SU-DHL-6 (cell line): ENCODE data around the gene ITPK1.

Experiments
- H2AFZ ChIP-seq: fragments of 200-600 bp; sonication (generic); 2 replicates; pipeline ENCODE4 v1.6.1; 2014; ENCODE audit warnings: low read depth, mild to moderate bottlenecking, moderate library complexity, mixed read lengths, antibody characterized with exemption, low read length; ENCODE audit not compliant: severe bottlenecking
- H3F3A ChIP-seq: fragments of 200-600 bp; shearing (Covaris generic); 2 replicates; pipeline ENCODE4 v1.6.0; 2016; ENCODE audit warnings: antibody characterized with exemption, mild to moderate bottlenecking; ENCODE audit not compliant: insufficient read depth
- H3K27ac ChIP-seq: fragments of 200-600 bp; sonication (generic); 2 replicates; pipeline ENCODE4 v1.5.1; 2016; ENCODE audit warnings: low read depth, mild to moderate bottlenecking, low read length, moderate library complexity, mixed read lengths
- H3K27me3 ChIP-seq: fragments of 200-600 bp; sonication (generic), shearing (Covaris generic); 2 replicates; pipeline ENCODE4 v1.6.0; 2014; ENCODE audit warnings: mild to moderate bottlenecking, low read length
- H3K36me3 ChIP-seq: fragments of 200-600 bp; sonication (generic); 2 replicates; pipeline ENCODE4 v1.6.1; 2014; ENCODE audit warnings: mild to moderate bottlenecking, low read length, mixed read lengths
- H3K4me2 ChIP-seq: fragments of 300-600, 200-600 bp; shearing (Covaris generic), sonication (generic); 2 replicates; pipeline ENCODE4 v1.6.0; 2014; ENCODE audit warnings: low read length, low read depth, mild to moderate bottlenecking; ENCODE audit not compliant: poor library complexity, severe bottlenecking
- H3K4me3 ChIP-seq: fragments of 200-600 bp; sonication (generic); 2 replicates; pipeline ENCODE4 v1.5.1; 2014; ENCODE audit warnings: antibody characterized with exemption, low read length, mild to moderate bottlenecking, mixed read lengths; ENCODE audit not compliant: insufficient read depth, poor library complexity, severe bottlenecking
- H3K79me2 ChIP-seq: fragments of 200-600 bp; sonication (generic); 2 replicates; pipeline ENCODE4 v1.6.1; 2014; ENCODE audit warnings: mild to moderate bottlenecking, low read length, moderate library complexity; ENCODE audit not compliant: insufficient read depth
- H3K9ac ChIP-seq: fragments of 200-600 bp; sonication (generic); 2 replicates; pipeline ENCODE4 v1.7.0; 2014; ENCODE audit warnings: mild to moderate bottlenecking, low read length
- H3K9me2 ChIP-seq: fragments of 200-600 bp; sonication (generic); replicated peaks from 2 replicates; pipeline ENCODE4 v1.6.1; 2014; ENCODE audit warnings: low read length; ENCODE audit not compliant: insufficient read depth
- H3K9me3 ChIP-seq: fragments of 200-600 bp; sonication (generic); 2 replicates; pipeline ENCODE4 v1.6.1; 2014; ENCODE audit warnings: low read length, mixed read lengths; ENCODE audit not compliant: insufficient read depth
- H4K20me1 ChIP-seq: fragments of 200-600 bp; sonication (generic); 2 replicates; pipeline ENCODE4 v1.6.1; 2014; ENCODE audit warnings: low read depth, mild to moderate bottlenecking, antibody characterized with exemption, low read length, moderate library complexity, mixed read lengths
- CTCF ChIP-seq: fragments of 200-600 bp; sonication (generic); IDR thresholded peaks from one replicate; pipeline ENCODE4 v1.5.1; 2017; ENCODE audit warnings: antibody characterized with exemption, mild to moderate bottlenecking, low read length, moderate library complexity; ENCODE audit not compliant: insufficient read depth, poor library complexity, severe bottlenecking
- EZH2phosphoT487 ChIP-seq: fragments of 200-600 bp; sonication (generic), shearing (Covaris generic); conservative IDR thresholded peaks from 2 replicates; pipeline ENCODE4 v1.6.1; 2018; ENCODE audit warnings: mild to moderate bottlenecking, antibody characterized with exemption, low read length, moderate library complexity, mixed read lengths

Gene ITPK1

DNA sequence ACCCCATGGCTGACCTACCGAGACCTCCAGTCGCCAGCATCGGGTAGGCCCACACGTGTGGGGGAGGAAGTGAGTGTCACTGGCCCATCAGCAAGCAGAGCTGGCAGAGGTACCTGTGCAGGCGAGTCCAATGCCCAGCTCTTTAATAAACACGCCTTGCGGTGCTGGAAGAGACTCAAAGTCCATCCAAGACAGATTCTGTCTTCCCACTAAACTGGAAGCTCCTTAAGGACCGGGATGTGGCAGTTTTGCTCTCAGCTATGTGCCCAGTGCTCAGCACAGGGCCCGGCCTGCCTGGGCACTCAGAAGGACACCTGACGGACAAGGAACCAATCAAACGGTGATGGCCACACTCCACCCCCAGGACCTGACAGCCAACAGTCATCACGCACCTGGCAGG is 65.0 kb downstream of the ITPK1 start:
- H3K27ac ChIP-seq: no peak overlapping the region

DNA sequence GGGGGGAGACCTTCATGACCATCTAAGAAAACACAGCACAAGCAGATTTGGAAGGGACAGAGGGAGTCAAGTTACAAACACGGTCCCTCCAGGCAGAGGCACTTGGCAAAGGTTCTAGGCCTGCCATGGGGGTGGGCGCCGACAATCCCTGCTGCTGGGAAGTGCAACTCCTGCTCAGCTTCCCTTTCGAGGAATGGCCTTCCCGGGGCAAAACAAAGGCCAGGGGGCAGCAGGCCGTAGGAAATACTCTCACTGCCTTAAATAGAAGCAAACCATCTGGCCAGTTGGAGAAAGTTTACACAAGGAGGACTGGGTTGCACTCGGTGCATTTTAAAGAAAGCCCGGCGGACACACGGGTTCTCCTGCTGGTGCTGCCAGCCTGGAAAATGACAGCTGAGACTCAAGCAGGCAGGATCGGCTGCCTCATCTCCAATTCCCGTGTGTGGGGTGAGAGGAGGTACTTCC is 65.8 kb downstream of the ITPK1 start:
- Histone ChIP-seq H3K9me3 (no peaks in the 10 kb centered on the region), H3K9ac (no peak overlapping the region), H3K27me3 (no peaks in the 10 kb centered on the region), H3K4me2 (no peak overlapping the region), H3K27ac (no peak overlapping the region), H3K79me2 (no peaks in the 10 kb centered on the region), H4K20me1 (no peaks in the 10 kb centered on the region), H3K9me2 (no peaks in the 10 kb centered on the region), H3F3A (no peaks in the 10 kb centered on the region), H2AFZ (no peak overlapping the region), H3K4me3 (no peak overlapping the region), H3K36me3 (no peaks in the 10 kb centered on the region)
- TF ChIP-seq EZH2phosphoT487 (no peak), CTCF (no peak)

More for the DNA sequence above, 65.0 kb downstream of the ITPK1 start:
- Histone ChIP-seq H3F3A (no peaks in the 10 kb centered on the region), H2AFZ (no peak overlapping the region), H3K4me2 (no peak overlapping the region), H3K79me2 (no peaks in the 10 kb centered on the region), H3K27me3 (no peaks in the 10 kb centered on the region), H3K9me3 (no peaks in the 10 kb centered on the region), H3K9me2 (no peaks in the 10 kb centered on the region), H3K4me3 (no peak overlapping the region), H4K20me1 (no peaks in the 10 kb centered on the region), H3K9ac (no peak overlapping the region), H3K36me3 (no peaks in the 10 kb centered on the region)
- TF ChIP-seq EZH2phosphoT487 (no peak), CTCF (no peak)

GRCh38 chr14:93049315-93049714 is 66.4 kb downstream of the ITPK1 start:
- H3K27ac ChIP-seq: no peak overlapping the region
- H3K79me2 ChIP-seq: no peaks in the 10 kb centered on the region
- H3K9me3 ChIP-seq: no peaks in the 10 kb centered on the region
- H3K4me3 ChIP-seq: no peak overlapping the region
- H3K4me2 ChIP-seq: no peak overlapping the region
- no peak overlapping the region for H2AFZ ChIP-seq
- no peaks in the 10 kb centered on the region for H3K36me3 ChIP-seq
- H3K27me3 ChIP-seq: no peaks in the 10 kb centered on the region
- no peak overlapping the region for H3K9ac ChIP-seq
- TF ChIP-seq CTCF (no peak), EZH2phosphoT487 (no peak)
- H4K20me1 ChIP-seq: no peaks in the 10 kb centered on the region
- H3K9me2 ChIP-seq: no peaks in the 10 kb centered on the region
- no peaks in the 10 kb centered on the region for H3F3A ChIP-seq

- Histone ChIP-seq H3K27me3 (no peaks in the 10 kb centered on the region), H3K9me2 (no peaks in the 10 kb centered on the region), H3K4me3 (no peak overlapping the region), H3K36me3 (no peaks in the 10 kb centered on the region), H3K9ac (no peak overlapping the region), H3K79me2 (no peaks in the 10 kb centered on the region), H3F3A (no peaks in the 10 kb centered on the region), H4K20me1 (no peaks in the 10 kb centered on the region), H3K9me3 (no peaks in the 10 kb centered on the region), H3K4me2 (no peak overlapping the region), H3K27ac (no peak overlapping the region), H2AFZ (no peak overlapping the region)
- TF ChIP-seq CTCF (no peak), EZH2phosphoT487 (no peak)
Measured at GRCh38 chr14:93048843-93049242, 66.9 kb downstream of the ITPK1 start.
